Suprapubic skin (tissue), 4 donors: ENCODE measurements around the gene POLR2A. TPM values are rescaled to one million over a fixed set of nuclear protein-coding genes. Genes with fewer than 3 reads are reported as not detected.

Experiments
- DNase-seq, 2 donors: peaks; one replicate each; pipeline ENCODE4 v3.0.0-alpha.2; 2019; ENCODE audit warnings: low spot score in 2 of 2
- H3K27ac ChIP-seq: fragments of 200-600 bp; sonication (generic); one replicate; pipeline ENCODE4 v1.5.1; 2019
- H3K27me3 ChIP-seq: fragments of 200-600 bp; sonication (generic); one replicate; pipeline ENCODE4 v1.5.1; 2019
- H3K36me3 ChIP-seq: fragments of 200-600 bp; sonication (generic); one replicate; pipeline ENCODE4 v1.5.1; 2019
- H3K4me1 ChIP-seq: fragments of 200-600 bp; sonication (generic); one replicate; pipeline ENCODE4 v1.5.1; 2019
- H3K4me3 ChIP-seq: fragments of 200-600 bp; sonication (generic); one replicate; pipeline ENCODE4 v1.5.1; 2019; ENCODE audit warnings: mild to moderate bottlenecking
- H3K9me3 ChIP-seq: fragments of 200-600 bp; sonication (generic); one replicate; pipeline ENCODE4 v1.5.1; 2019
- EP300 ChIP-seq: sonication (generic); formaldehyde crosslinking; IDR thresholded peaks from one replicate; pipeline ENCODE4 v1.6.1; 2017; ENCODE audit warnings: antibody characterized with exemption
- POLR2A ChIP-seq, 2 donors: fragments of 450-650 bp; IDR thresholded peaks; one replicate each; pipeline ENCODE4 v1.6.1; 2017; ENCODE audit warnings: antibody characterized with exemption in 2 of 2, mild to moderate bottlenecking in 2 of 2, moderate library complexity in 2 of 2
- POLR2AphosphoS5 ChIP-seq, 3 donors: sonication (generic); formaldehyde crosslinking; IDR thresholded peaks; one replicate each; pipeline ENCODE4 v1.6.1; 2017; ENCODE audit warnings: antibody characterized with exemption in 3 of 3
- WGBS: methylation state at CpG from one replicate; pipeline ENCODE4 v1.1.5; 2018; 5-methylcytosine and 5-hydroxymethylcytosine counted together
- total RNA-seq, 4 donors: library from RNA; depleted of rRNA; stranded (reverse); fragments of >200 nt; gene quantifications; one replicate each; pipeline ENCODE4 v1.1.0, GENCODE V29; 2016
- TF ChIP-seq, protein P1 (sequence below), 2 donors: fragments of 200-600 bp in 1 of 2; fragments of 450-650 bp in 1 of 2; sonication (generic) in 1 of 2; IDR thresholded peaks; one replicate each; pipeline ENCODE4 v1.5.1; 2016 to 2019; ENCODE audit warnings: antibody characterized with exemption in 2 of 2, mild to moderate bottlenecking in 1 of 2, moderate library complexity in 1 of 2

The POLR2A gene
- total RNA-seq, 4 donors from 2014 or later, result 104 to 194 (median 140) TPM

DNA sequence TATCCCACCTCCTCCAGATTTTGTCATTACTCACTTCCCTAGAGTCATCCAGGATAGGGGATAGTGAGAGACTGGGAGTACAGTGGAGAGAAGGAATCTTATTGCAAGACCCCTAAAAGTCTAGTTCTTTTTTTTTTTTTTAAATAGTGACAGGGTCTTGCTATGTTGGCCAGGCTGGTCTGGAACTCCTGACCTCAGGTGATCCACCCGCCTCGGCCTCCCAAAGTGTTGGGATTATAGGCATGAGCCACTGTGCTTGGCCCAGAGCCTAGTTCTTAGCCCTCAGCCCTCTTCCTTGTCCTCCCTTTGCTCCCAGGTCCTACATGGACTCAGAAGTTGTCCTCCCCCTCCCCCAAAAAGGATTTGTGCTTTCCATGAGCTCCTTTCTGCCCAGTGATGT is 42.0 kb upstream of the POLR2A start:
- Histone ChIP-seq H3K4me1 (peaks cover 71% of the 10 kb centered on the region), H3K9me3 (no peaks in the 10 kb centered on the region), H3K36me3 (no peaks in the 10 kb centered on the region), H3K4me3 (no peak overlapping the region), H3K27me3 (peaks cover 31% of the 10 kb centered on the region), H3K27ac (no peak overlapping the region)
- WGBS, result 97% methylated on average over 2 of the region's 2 CpGs
- TF ChIP-seq EP300, result no peak
- TF ChIP-seq, protein P1, sequence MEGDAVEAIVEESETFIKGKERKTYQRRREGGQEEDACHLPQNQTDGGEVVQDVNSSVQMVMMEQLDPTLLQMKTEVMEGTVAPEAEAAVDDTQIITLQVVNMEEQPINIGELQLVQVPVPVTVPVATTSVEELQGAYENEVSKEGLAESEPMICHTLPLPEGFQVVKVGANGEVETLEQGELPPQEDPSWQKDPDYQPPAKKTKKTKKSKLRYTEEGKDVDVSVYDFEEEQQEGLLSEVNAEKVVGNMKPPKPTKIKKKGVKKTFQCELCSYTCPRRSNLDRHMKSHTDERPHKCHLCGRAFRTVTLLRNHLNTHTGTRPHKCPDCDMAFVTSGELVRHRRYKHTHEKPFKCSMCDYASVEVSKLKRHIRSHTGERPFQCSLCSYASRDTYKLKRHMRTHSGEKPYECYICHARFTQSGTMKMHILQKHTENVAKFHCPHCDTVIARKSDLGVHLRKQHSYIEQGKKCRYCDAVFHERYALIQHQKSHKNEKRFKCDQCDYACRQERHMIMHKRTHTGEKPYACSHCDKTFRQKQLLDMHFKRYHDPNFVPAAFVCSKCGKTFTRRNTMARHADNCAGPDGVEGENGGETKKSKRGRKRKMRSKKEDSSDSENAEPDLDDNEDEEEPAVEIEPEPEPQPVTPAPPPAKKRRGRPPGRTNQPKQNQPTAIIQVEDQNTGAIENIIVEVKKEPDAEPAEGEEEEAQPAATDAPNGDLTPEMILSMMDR (IDR thresholded peaks at IDR 0.05), result no peak
- no peak for TF ChIP-seq POLR2A (IDR thresholded peaks at IDR 0.05)
- TF ChIP-seq POLR2AphosphoS5 (IDR thresholded peaks at IDR 0.05), result no peak
- DNase-seq, result no peak

DNA sequence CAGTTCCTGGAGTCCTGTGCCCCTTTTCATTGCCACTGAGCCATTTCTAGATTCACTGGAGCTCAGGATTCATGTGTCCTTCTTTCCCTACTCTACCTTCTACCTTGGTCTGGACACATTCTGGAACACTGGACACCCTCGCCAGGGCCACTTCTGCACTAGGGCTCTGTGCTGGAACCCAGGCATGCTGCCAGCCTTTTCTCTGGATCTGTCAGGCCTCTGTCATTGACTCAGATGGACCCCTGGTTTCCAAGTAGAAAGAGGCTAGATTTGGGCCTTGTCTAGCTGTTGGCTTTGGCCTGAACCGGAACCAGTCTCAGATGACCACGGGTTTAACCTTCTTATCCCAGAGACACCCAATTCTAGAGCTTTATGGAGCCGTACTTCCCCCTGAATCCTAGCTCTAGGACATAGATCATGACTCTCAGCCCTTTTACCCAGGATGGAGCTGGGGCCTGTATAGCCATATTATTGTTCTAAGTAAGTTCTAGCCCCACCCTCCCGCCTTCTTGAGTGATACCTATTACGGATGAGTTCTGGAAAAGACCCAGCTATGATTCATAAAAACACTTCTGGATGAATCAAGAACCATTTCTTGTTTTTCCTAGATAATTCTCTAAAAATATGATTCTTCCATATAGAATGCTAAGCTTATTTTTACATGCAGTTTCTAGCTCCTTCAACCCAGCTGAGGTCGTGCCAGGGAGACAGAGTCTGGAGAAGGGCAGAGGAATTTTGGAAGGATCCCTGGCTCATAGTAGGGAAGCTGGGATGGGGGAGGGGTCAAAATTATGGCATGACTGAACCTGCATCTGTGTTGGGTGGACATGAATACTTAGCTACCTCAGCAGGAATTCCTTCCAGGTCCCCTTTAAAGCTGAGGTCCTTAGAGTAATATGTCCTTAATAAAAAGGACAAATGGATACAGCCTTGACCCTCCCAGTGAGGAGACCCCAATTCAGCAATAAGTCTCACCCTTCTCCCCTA is 40.4 kb upstream of the POLR2A start:
- no peak for DNase-seq
- peaks cover 32% of the 10 kb centered on the region for H3K27me3 ChIP-seq
- no peak overlapping the region for H3K4me3 ChIP-seq
- H3K36me3 ChIP-seq, result no peaks in the 10 kb centered on the region
- no peak for TF ChIP-seq POLR2AphosphoS5 (IDR thresholded peaks at IDR 0.05)
- TF ChIP-seq, protein P1 (IDR thresholded peaks at IDR 0.05), result no peak
- TF ChIP-seq EP300, result no peak
- TF ChIP-seq POLR2A (IDR thresholded peaks at IDR 0.05), result no peak
- WGBS, result 79% methylated on average over 7 of the region's 7 CpGs
- H3K9me3 ChIP-seq, result no peaks in the 10 kb centered on the region
- H3K4me1 ChIP-seq, result peaks cover 55% of the 10 kb centered on the region
- no peak overlapping the region for H3K27ac ChIP-seq

- Histone ChIP-seq H3K27ac (no peak within 1 kb of the TSS), H3K27me3 (peaks cover 29% of the 10 kb centered on the region)
Observed at GRCh38 chr17:7444682-7445618, 39.2 kb upstream of the POLR2A start, which contains the start of gene CHRNB1. Gene CHRNB1, plus strand, starts transcription at chr17:7445061. Its CDS starts 67 bp downstream, at chr17:7445128.

DNA sequence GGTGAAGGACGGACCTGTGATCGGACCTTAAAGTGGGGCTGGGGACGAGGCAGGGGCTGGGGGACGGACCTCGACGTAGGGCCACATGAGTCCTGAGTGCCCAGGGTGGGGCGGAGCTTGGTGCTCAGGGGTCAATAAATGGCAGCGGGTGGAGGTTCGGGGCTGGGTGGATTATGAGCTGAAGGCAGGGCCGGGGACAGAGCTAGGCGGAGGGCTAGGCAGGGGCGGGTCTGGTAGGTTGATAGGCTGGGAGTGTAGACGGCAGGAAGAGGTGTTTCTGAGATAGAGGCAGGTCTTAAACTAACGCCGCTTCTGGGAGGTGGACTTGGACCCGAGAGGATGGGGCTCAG is 38.6 kb upstream of the POLR2A start:
- no peak overlapping the region for H3K27ac ChIP-seq
- no peaks in the 10 kb centered on the region for H3K9me3 ChIP-seq
- H3K27me3 ChIP-seq, result peaks cover 23% of the 10 kb centered on the region
- H3K4me1 ChIP-seq, result peaks cover 37% of the 10 kb centered on the region
- H3K4me3 ChIP-seq, result peak overlapping the region; percentile 44
- DNase-seq, result no peak
- TF ChIP-seq POLR2A (IDR thresholded peaks at IDR 0.05), result no peak
- no peak for TF ChIP-seq POLR2AphosphoS5 (IDR thresholded peaks at IDR 0.05)
- TF ChIP-seq, protein P1 (IDR thresholded peaks at IDR 0.05), result no peak
- TF ChIP-seq EP300, result no peak
- WGBS, result 14% methylated on average over 16 of the region's 16 CpGs
- H3K36me3 ChIP-seq, result no peaks in the 10 kb centered on the region

More at GRCh38 chr17:7444682-7445618, 39.2 kb upstream of the POLR2A start, which contains the start of gene CHRNB1:
- H3K9me3 ChIP-seq, result no peaks in the 10 kb centered on the region
- TF ChIP-seq EP300, result no peak
- no peak for TF ChIP-seq POLR2AphosphoS5 (IDR thresholded peaks at IDR 0.05)
- TF ChIP-seq POLR2A (IDR thresholded peaks at IDR 0.05), result no peak
- TF ChIP-seq, protein P1 (IDR thresholded peaks at IDR 0.05), result no peak
- peaks cover 43% of the 10 kb centered on the region for H3K4me1 ChIP-seq
- peak; percentile 84 to 86 for DNase-seq
- no peaks in the 10 kb centered on the region for H3K36me3 ChIP-seq
- WGBS, result 10% methylated on average over 24 of the region's 51 CpGs
- H3K4me3 ChIP-seq, result peak within 1 kb of the TSS; percentile 44
